NCI-H1930 (cell line): Measurements from ENCODE around the gene MLLT11.
A peak's percentile ranks its signal among the peaks of the same experiment; 100 is the strongest.

Experiments used
- DNase-seq, 2 experiments: peaks; one replicate each; lab custom pipeline; 2025; lab: John Stamatoyannopoulos, UW

MLLT11 gene

GRCh38 chr1:151060007-151060656, at the start of gene MLLT11:
MLLT11 (plus strand) TSS chr1:151060397; CDS start chr1:151067225, 6,828 bp downstream.
- peak; percentile 60 to 79 for DNase-seq

- DNase-seq = no peak
Observed at GRCh38 chr1:151011154-151011850, 48.9 kb upstream of the MLLT11 start.

DNA sequence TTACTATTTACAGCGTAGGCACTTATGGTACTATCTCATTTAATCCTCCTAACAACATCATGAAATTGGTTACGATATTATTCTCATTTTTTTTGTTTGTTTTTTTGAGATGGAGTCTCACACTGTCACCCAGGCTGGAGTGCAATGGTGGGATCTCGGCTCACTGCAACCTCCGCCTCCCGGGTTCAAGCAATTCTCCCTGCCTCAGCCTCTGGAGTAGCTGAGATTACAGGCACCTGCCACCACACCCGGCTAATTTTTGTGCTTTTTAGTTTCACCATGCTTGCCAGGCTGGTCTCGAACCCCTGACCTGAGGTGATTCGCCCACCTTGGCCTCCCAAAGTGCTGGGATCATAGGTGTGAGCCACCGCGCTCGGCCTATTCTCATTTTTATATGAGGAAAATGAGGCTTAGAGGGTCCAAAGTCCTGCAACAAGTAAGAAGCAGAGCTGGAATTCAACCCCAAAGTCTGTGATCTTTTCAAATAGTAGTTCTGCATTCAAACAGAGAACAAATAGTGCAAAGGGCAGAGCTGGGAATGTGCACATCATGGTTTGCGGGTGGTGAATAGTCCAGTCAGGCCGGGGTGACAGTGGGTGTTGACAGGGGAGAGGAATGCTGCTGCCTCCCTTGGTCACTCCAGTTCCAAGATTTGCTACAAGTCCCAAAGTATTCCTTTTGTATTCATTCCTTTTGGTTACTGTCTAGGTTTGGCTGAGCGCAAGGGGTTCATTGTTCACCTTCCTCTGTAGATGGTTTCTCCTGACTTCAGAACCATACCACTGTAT, 47.3 kb upstream of the MLLT11 start:
- DNase-seq = no peak

- no peak for DNase-seq
Observed at GRCh38 chr1:151013518-151013917, 46.7 kb upstream of the MLLT11 start.

DNA sequence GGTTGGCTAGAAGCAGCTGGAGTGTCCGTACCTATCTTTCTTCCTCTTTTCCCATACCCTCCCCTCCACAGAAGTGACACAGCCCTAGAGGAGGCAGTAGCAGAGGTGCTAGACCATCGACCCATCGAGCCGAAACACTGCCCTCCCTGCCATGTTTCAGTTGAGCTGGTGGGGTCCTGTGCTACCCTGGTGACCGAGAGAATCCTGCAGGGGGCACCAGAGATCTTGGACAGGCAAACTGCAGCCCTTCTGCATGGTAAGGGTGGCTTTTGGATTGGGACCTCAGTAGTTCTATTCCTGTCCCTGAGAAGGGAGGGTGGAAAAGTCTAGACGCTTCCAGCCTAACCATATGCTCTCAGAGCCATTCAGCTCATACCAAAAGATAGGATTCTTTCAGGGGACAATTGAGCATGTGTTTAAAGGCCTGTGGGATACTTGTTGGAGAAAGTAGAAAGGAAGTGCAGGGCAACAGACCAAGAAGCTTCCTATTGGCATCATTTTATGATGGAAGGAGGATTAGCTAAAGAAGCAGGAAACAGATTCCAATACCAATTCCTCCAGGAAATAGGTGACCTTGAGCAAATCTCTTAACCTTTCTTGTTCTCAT, 35.6 kb upstream of the MLLT11 start:
- peak; percentile 49 for DNase-seq

GRCh38 chr1:151026460-151026859, 33.7 kb upstream of the MLLT11 start:
- no peak for DNase-seq

- no peak for DNase-seq
Observed at GRCh38 chr1:151032164-151032563, 28.0 kb upstream of the MLLT11 start.

- no peak for DNase-seq
Observed at GRCh38 chr1:151035167-151035566, 25.0 kb upstream of the MLLT11 start.

GRCh38 chr1:151036356-151036755, 23.8 kb upstream of the MLLT11 start, which contains the start of gene BNIPL:
BNIPL (plus strand) TSS chr1:151036586; CDS start chr1:151036726, 140 bp downstream.
- no peak for DNase-seq

DNA sequence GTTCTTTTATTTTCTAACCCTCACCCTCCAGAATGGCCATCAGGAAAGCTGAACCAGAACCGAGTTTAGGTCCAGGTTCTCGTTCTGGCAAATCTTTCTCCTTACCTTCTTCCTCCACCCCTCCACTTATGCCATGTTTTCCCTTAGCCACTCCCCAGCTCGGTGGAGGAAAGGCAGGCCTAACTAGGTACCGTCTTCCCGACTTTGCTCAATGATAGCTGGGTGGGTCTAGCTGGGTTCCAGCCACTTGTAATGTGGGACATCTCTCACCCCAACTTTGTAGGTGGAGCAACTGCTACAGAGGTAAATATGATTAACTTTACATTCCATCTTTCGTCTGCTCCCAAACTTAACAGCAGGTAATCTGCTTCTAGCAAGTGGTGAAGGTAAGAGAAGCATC, 23.2 kb upstream of the MLLT11 start:
- no peak for DNase-seq

DNA sequence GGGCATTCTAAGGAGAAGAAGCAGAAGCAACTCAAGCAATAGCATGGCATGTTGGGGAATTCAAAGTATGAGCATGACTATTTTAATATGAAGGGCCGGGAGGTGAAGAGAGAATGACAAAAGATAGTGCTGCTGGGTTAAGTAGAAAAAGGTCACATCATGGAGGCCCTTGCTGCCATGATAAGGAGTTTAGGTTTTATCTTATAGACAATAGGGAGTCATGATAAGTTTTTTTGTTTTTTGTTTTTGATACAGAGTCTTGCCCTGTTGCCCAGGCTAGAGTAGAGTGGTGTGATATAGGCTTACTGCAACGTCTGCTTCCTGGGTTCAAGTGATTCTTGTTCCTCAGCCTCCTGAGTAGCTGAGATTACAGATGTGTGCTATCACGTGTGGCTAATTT, 20.7 kb upstream of the MLLT11 start:
- no peak for DNase-seq

DNA sequence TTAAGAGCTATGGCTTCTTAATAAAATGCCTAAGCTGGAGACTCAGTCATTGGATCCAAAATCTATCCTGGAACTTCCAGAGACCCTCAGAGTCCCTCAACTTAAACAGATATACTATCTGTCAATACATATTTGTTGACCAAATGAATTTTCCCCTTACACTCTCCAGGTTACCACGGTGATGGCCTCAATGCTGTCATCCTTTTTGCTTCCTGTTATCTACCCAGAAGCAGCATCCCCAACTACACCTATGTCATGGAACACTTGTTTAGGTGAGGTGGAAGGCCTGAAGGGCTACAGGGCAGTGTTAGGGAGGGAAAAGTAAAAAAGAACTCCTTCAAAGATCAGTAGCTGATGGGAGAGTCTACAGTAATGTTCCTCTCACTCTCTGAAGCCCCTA, 17.0 kb upstream of the MLLT11 start:
- DNase-seq = no peak

- peak; percentile 37 to 61 for DNase-seq
Observed at GRCh38 chr1:151047591-151047924, 12.6 kb upstream of the MLLT11 start, which contains the start of gene C1orf56. C1orf56 (plus strand) TSS chr1:151047751; CDS start chr1:151047848, 97 bp downstream.

GRCh38 chr1:151047925-151048644, 12.1 kb upstream of the MLLT11 start:
- DNase-seq = peak; percentile 40 to 43

DNA sequence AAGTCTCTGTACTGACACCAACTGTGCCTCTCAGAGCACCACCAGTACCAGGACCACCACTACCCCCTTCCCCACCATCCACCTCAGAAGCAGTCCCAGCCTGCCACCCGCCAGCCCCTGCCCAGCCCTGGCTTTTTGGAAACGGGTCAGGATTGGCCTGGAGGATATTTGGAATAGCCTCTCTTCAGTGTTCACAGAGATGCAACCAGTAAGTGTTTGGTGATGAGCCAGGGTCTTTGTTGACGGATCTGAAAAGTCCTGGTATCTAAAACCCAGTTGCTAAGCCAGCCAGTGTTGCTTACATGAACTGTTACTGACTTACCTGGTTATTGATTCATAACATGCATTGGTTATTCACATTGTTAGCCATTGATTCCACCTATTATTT, 11.6 kb upstream of the MLLT11 start:
- DNase-seq = no peak

- DNase-seq = no peak
Observed at GRCh38 chr1:151049458-151049857, 10.7 kb upstream of the MLLT11 start.

- no peak for DNase-seq
Observed at GRCh38 chr1:151050051-151050688, 10.0 kb upstream of the MLLT11 start.

- DNase-seq = no peak
Observed at GRCh38 chr1:151051356-151052009, 8.7 kb upstream of the MLLT11 start.

- DNase-seq = no peak
Observed at GRCh38 chr1:151054971-151055547, 5.1 kb upstream of the MLLT11 start.

GRCh38 chr1:151055581-151055980, 4.6 kb upstream of the MLLT11 start:
- DNase-seq = no peak
